Fibroblast of pulmonary artery (primary cell): ENCODE results near the gene NPS.

Experiments
- DNase-seq: peaks from one replicate; pipeline ENCODE4 v3.0.0-alpha.2; 2010; ENCODE audit warnings: low read depth
- H3K4me3 ChIP-seq: replicated peaks from 2 replicates; pipeline ENCODE4 v1.5.1; 2011; ENCODE audit warnings: low read depth, mild to moderate bottlenecking, control low read depth, low read length, moderate library complexity
- CTCF ChIP-seq: IDR thresholded peaks from 2 replicates; pipeline ENCODE4 v1.5.1; 2011; ENCODE audit warnings: mild to moderate bottlenecking, control low read depth, low read length, inconsistent platforms; ENCODE audit errors: missing control alignments

The NPS gene

GRCh38 chr10:127534496-127534895 is 14.6 kb upstream of the NPS start:
- TF ChIP-seq CTCF: no peak
- no peak for DNase-seq
- no peak overlapping the region for H3K4me3 ChIP-seq

GRCh38 chr10:127535802-127536515 is 13.2 kb upstream of the NPS start:
- no peak overlapping the region for H3K4me3 ChIP-seq
- no peak for DNase-seq
- no peak for TF ChIP-seq CTCF

- TF ChIP-seq CTCF: no peak
- DNase-seq: no peak
Measured at GRCh38 chr10:127536972-127537760, 11.9 kb upstream of the NPS start.

GRCh38 chr10:127537924-127538323 is 11.2 kb upstream of the NPS start:
- no peak overlapping the region for H3K4me3 ChIP-seq
- DNase-seq: no peak
- TF ChIP-seq CTCF: no peak

More at GRCh38 chr10:127536972-127537760, 11.9 kb upstream of the NPS start:
- no peak overlapping the region for H3K4me3 ChIP-seq

- no peak overlapping the region for H3K4me3 ChIP-seq
- TF ChIP-seq CTCF: no peak
- DNase-seq: no peak
Measured at GRCh38 chr10:127548022-127548421, 1.1 kb upstream of the NPS start.

- no peak for TF ChIP-seq CTCF
- no peak for DNase-seq
- H3K4me3 ChIP-seq: no peak overlapping the region
Measured at GRCh38 chr10:127550861-127551260, 1.8 kb downstream of the NPS start.
